HG02884 (cell line): ENCODE results near the gene ALG11.
"Not testable (repeated sequence)": the region's sequence is repeated elsewhere in the genome, so short reads cannot be mapped to it uniquely, and the experiment has no call there.

Source experiments
- ATAC-seq: cut with Tn5 transposase; IDR thresholded peaks from one replicate; pipeline ENCODE4 v1.9.1; 2021; ENCODE audit warnings: mild to moderate bottlenecking, moderate library complexity; ENCODE audit not compliant: unreplicated experiment

Gene ALG11

GRCh38 chr13:52026246-52026626 lies 14.0 kb downstream of the ALG11 start:
- ATAC-seq, result no peak

GRCh38 chr13:52027832-52028231 lies 15.6 kb downstream of the ALG11 start:
- no peak for ATAC-seq

- no peak for ATAC-seq
Measured at GRCh38 chr13:52029569-52029968, 17.4 kb downstream of the ALG11 start.

- ATAC-seq, result not testable (repeated sequence)
Measured at GRCh38 chr13:52030401-52030800, 18.2 kb downstream of the ALG11 start.

GRCh38 chr13:52033039-52033438 lies 20.8 kb downstream of the ALG11 start:
- ATAC-seq, result no peak

GRCh38 chr13:52034616-52035226 lies 22.5 kb downstream of the ALG11 start:
- no peak for ATAC-seq

- no peak for ATAC-seq
Measured at GRCh38 chr13:52036037-52036436, 23.8 kb downstream of the ALG11 start.

GRCh38 chr13:52043675-52044074 lies 31.5 kb downstream of the ALG11 start:
- no peak for ATAC-seq

GRCh38 chr13:52047463-52047862 lies 35.3 kb downstream of the ALG11 start:
- ATAC-seq, result no peak

GRCh38 chr13:52048516-52048915 lies 36.3 kb downstream of the ALG11 start:
- no peak for ATAC-seq

GRCh38 chr13:52051400-52051799 lies 39.2 kb downstream of the ALG11 start:
- ATAC-seq, result no peak

- no peak for ATAC-seq
Measured at GRCh38 chr13:52053460-52053859, 41.3 kb downstream of the ALG11 start.

- ATAC-seq, result not testable (repeated sequence)
Measured at GRCh38 chr13:52061064-52061463, 48.9 kb downstream of the ALG11 start.

GRCh38 chr13:52061587-52061986 lies 49.4 kb downstream of the ALG11 start:
- ATAC-seq, result no peak

- ATAC-seq, result no peak
Measured at GRCh38 chr13:52067237-52067636, 55.0 kb downstream of the ALG11 start.

- no peak for ATAC-seq
Measured at GRCh38 chr13:52070929-52071523, 58.8 kb downstream of the ALG11 start.
